GM18526 (cell line): Measurements from ENCODE around the gene MAP1S.

Experiments
- POLR2A ChIP-seq: IDR thresholded peaks from 3 replicates; pipeline ENCODE4 v1.6.1; 2011; ENCODE audit not compliant: insufficient read length; ENCODE audit errors: extremely low read depth

Gene MAP1S

DNA sequence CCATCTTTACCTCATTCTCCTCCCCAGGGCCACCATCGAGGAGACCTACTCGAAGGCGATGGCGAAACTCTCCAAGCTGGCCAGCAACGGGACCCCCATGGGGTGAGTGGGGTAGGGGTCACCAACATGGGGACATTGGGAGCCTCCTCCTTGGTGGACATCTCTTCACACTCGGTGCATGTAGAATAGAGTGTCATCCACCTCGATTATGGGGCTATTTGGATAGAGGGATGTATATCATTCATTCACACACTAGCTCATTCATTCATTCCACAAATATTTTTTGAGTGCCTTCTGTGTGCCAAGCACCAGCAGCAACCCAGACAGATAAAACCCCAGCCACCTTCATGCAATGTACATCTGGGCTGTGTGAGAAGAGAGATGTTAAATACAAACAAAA, 45.1 kb downstream of the MAP1S start:
- TF ChIP-seq POLR2A = no peak

DNA sequence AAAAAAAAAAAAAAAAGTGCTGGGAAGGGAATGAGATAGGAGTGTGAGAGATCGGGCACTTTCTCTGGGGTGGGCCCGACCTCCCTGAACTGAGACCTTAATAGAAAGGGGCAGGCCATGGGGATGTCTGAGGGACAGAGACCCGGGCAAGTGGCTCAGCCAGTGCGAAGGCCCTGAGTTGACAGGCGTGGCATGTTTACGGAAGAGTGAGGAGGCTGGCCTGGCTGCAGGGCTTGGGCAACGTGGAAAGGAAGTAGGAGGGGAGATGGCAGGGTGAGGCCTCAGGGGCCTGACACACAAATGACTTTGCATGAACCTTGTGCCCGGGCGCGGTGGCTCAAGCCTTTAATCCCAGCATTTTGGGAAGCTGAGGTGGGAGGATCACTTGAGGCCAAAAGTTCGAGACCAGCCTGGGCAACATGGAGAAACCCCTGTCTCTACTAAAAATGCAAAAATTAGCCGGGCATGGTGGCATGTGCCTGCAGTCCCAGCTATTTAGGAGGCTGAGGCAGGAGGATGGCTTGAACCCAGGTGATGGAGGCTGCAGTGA, 45.9 kb downstream of the MAP1S start:
- no peak for TF ChIP-seq POLR2A

DNA sequence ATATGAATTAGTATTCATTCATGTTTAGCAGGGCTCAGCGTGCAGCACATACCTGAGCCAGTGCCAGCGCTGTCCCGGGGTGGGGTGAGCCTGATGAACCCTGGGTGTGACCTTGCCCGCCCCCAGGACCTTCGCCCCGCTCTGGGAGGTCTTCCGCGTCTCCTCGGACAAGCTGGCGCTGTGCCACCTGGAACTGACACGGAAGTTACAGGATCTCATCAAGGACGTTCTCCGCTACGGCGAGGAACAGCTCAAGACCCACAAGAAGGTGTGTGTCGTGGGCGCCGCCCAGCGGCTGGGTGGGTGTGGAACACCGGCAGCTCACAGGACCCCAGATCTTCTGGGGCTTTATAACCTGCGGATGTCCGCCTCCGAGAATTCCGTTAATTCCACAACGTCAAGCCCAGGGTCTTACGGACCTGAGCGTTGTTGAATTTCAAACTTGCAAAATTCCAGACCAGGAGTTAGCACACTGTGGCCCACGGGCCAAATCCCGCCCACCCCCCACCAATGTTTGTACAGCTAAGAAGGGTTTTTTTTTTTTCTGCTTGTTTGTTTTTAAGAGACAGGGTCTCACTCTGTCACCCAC, 47.4 kb downstream of the MAP1S start:
- no peak for TF ChIP-seq POLR2A

DNA sequence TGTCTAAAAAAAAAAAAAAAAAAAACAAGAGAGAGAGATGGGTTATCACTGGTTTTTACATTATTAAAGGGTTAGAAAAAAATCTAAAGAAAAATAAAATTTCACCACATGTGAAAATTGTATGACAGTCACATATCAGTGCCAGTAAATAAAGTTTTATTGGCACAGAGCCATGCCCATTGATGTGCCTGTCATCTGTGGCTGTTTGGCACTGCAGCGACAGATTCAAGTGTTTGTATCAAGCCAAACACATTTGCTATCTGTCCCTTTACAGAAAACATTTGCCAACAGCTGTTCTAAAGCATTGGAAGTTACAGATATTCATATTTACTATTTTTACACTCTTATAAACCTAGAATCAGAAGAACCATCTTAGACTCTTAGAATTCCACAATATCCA, 48.3 kb downstream of the MAP1S start:
- no peak for TF ChIP-seq POLR2A

DNA sequence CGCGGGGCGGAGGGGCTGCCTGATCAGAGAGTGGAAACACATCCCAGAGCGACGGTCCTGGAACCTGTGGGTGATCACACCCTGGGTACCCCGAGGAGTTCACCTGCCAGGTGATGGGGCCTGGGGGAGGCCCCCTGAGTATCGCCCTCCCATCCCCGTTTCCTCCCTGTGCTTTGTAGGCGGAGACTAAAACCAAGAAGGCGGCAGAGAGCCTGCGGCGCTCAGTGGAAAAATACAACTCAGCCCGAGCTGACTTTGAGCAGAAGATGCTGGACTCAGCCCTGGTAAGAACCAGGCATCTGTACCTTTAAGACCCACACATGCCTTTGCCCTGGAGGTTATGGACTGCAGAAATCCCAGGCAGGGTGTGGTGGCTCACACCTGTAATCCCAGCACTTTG, 51.3 kb downstream of the MAP1S start:
- TF ChIP-seq POLR2A = no peak

DNA sequence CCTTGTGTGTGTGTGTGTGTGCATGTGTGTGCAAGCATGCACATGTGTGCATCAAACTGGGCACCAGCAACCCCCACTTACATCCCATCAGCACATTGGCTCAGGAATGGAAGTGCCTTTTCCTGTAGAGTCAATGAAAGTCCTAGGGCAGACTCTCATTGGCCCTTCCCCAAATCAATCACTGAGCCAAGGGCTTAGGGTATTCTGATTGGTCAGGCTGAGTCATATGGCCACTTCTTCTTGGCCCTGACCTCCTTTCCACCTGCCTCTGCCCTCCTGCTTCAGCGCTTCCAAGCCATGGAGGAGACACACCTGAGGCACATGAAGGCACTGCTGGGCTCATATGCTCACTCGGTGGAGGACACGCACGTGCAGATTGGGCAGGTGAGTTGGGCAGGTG, 52.9 kb downstream of the MAP1S start:
- TF ChIP-seq POLR2A = no peak

DNA sequence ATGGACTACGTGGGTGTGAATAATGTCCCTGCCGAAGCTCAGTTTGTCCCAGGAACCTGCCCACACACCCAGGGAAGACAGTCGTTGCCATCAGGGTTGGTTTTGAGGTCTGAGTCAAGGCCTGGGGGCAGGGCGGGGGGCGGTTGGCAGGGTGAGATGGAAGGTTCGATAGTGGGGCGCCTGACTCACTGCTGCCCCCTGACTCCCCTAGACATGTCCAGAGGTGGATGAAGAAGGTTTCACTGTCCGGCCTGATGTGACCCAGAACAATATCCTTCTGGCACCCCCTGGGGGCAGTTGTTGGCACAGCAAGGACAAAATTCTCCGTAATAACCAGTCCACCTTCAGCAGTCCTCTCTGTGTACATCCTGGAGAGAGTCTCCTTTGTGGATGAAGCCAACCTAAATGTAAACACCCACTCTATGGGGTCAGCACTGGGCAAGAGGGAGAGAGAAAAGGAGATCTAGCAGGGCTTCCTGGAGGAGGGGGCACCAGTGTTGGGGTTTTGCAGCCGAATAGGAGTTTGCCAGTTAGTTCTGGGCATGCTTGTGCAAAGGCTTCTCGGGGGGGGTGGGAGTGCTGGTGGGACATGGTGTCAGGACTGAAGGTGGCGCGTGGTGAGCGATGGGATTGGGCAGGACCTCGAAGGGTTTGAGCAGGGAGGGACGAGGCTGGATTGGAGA, 56.1 kb downstream of the MAP1S start:
- TF ChIP-seq POLR2A = no peak

DNA sequence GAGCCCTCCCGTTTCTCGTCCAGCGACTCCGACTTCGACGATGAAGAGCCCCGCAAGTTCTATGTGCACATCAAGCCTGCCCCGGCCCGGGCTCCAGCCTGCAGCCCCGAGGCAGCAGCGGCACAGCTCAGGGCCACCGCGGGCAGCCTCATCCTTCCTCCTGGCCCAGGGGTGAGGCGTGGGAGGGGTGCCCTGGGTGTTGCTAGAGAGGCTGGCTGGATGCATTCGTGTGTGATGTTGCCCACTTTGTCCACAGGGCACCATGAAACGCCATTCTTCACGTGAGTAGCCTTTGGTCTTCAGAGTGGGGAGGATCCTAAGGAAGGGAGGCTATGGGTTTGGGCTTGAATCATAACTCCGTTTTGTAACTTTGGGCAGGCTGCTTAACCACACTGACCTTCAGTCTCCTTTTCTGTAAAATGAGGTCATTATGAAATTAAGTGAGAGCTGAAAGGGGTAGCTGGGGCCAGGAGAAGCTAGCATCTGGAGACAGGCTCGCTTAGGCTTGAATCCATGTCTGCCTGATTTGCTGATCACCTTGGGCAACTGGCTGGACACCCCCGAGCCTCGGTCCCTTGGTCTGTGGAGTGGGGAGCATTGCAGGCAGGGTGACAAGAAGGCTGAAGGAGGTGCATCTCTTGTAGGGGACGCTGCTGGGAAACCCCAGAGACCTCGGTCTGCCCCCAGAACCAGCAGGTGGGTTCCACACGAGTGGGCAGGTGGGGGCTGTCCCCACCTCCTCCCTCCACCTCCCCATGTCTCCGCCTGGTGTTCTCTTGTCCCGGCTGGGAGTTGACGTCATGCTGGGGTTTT, 56.9 kb downstream of the MAP1S start:
- TF ChIP-seq POLR2A = no peak

DNA sequence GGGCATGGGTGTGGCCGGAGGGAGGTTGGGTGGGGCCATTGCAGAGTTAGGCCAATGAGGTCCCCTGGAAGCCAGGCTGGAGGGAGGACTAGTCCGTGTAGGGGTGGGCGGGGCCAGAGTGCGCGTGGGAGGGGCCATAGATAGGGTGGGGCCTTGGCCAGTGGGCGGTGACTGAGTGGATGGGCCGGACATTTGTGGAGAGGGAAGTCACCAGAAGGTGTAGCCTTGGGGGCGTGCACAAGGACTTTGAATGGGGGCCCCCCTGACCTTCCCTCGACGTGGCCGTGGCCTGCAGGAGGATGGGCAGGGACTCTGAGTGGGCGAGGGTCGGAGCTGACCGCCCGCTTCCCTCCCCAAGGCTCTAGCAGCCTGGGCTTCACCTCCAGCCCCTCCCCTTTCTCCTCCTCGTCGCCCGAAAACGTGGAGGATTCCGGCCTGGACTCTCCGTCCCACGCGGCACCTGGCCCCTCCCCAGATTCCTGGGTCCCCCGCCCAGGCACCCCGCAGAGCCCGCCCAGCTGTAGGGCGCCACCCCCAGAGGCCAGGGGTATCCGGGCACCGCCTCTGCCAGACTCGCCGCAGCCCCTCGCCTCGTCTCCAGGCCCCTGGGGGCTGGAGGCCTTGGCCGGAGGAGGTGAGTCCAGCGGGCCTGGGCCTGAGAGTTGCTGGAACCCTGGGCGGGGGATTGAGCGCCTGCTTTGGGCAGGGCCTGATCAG, 59.1 kb downstream of the MAP1S start:
- TF ChIP-seq POLR2A = no peak

DNA sequence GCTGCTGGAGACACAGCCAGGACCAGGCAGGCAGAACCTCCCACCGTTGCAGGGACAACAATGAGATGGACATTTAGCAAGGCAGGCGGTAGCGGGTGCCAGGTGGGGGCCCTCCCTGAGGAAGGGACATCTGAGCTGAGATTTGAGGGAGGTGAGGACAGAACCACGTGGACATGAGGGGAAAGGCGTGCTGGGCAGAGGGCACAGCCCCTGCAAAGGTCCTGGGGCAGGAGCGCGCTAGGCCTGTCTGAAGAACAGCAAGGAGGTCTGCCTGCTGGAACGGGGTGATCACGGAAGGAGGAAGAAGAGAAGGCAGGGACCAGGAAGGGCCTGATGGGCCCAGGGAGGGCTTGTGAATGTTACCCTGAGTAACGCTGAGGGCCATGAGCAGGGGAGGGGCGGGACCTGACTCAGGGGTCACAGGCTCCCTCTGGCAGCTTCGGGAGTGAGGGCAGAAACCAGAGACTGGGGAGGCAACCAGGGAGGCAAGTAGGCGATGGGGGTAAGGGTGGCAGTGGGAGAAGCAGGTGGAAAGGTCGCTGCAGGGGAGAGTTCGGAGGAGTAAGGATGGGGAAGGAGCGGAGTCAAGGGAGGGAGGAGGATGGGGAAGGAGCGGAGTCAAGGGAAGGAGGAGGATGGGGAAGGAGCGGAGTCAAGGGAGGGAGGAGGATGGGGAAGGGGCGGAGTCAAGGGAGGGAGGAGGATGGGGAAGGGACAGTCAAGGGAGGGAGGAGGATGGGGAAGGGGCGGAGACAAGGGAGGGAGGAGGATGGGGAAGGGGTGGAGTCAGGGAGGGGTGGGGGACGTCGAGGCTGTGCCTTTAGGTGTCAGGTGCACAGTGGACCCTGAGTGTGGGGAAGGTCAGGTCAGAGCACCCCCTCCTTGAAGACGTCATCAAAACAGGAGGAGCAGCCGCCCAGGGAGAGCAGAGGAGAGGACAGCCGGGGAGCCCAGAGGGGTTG, 60.0 kb downstream of the MAP1S start:
- TF ChIP-seq POLR2A = no peak

DNA sequence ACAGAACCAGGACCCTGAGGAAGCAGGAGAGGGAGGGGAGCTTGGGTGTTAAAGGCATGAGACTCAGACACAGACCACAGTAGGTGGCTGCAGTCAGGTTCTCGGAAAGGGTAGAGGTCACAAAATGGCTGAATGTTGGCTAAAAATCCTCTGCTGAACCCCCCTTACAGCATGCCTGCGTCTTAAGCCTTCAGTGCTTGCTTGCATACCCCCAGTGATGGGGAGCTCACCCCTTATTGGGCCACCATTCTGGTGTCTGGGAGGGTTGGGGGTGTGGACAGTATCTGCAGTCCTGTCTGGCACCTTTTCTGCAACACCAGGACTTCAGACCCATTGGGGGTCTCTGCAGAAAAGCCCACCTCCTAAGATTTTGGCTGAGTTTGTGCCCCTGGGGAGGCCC, 61.5 kb downstream of the MAP1S start:
- TF ChIP-seq POLR2A = no peak
